Measurements from ENCODE around the gene PRRX2.

The PRRX2 gene

GRCh38 chr9:129765764-129766317, 100.4 kb downstream of the PRRX2 start:
- Histone ChIP-seq H3F3A (ENCODE audit: insufficient read depth, low read length) (no peaks in the 10 kb centered on the region), H3K9me3 (ENCODE audit: low read length) (no peaks in the 10 kb centered on the region), H3K27ac (ENCODE audit: low read depth, low read length, poor library complexity, severe bottlenecking) (no peak overlapping the region), H3K4me2 (ENCODE audit: low read length) (no peak overlapping the region), H3K9ac (ENCODE audit: low read length) (no peak overlapping the region), H3K4me3 (ENCODE audit: low read depth, low read length, poor library complexity, severe bottlenecking) (no peak overlapping the region), H3K79me2 (ENCODE audit: insufficient read depth, low read length) (no peaks in the 10 kb centered on the region), H3K36me3 (ENCODE audit: insufficient read depth, low read length) (no peaks in the 10 kb centered on the region), H3K27me3 (ENCODE audit: insufficient read depth, low read length) (no peaks in the 10 kb centered on the region), H4K20me1 (ENCODE audit: insufficient read depth, low read length) (no peaks in the 10 kb centered on the region), H3K9me2 (ENCODE audit: low read depth, low read length) (no peaks in the 10 kb centered on the region), H3K4me1 (ENCODE audit: insufficient read depth, low read length, severe bottlenecking) (no peaks in the 10 kb centered on the region), H2AFZ (ENCODE audit: low read length) (no peak overlapping the region)
- TF ChIP-seq CTCF (IDR thresholded peaks at IDR 0.05; ENCODE audit: low read length) (no peak), EZH2 (IDR thresholded peaks at IDR 0.05; ENCODE audit: borderline replicate concordance, low read length) (no peak)

- Histone ChIP-seq H3K27me3 (ENCODE audit: insufficient read depth, low read length) (0 out of 2 replicates have a peak, but pooled peaks cover 2% of the 10 kb centered on the region), H3F3A (ENCODE audit: insufficient read depth, low read length) (no peaks in the 10 kb centered on the region)
These were observed 103.0 kb downstream of the PRRX2 start for GRCh38 chr9:129768486-129768885.

GRCh38 chr9:129769669-129770068, 104.2 kb downstream of the PRRX2 start:
- Histone ChIP-seq H3K4me2 (ENCODE audit: low read length) (no peak overlapping the region), H3K36me3 (ENCODE audit: insufficient read depth, low read length) (no peaks in the 10 kb centered on the region), H3K9ac (ENCODE audit: low read length) (no peak overlapping the region), H3K79me2 (ENCODE audit: insufficient read depth, low read length) (no peaks in the 10 kb centered on the region), H3K9me3 (ENCODE audit: low read length) (no peaks in the 10 kb centered on the region), H3K9me2 (ENCODE audit: low read depth, low read length) (no peaks in the 10 kb centered on the region), H2AFZ (ENCODE audit: low read length) (no peak overlapping the region), H3F3A (ENCODE audit: insufficient read depth, low read length) (no peaks in the 10 kb centered on the region), H3K27ac (ENCODE audit: low read depth, low read length, poor library complexity, severe bottlenecking) (no peak overlapping the region), H4K20me1 (ENCODE audit: insufficient read depth, low read length) (no peaks in the 10 kb centered on the region), H3K4me1 (ENCODE audit: insufficient read depth, low read length, severe bottlenecking) (no peaks in the 10 kb centered on the region), H3K27me3 (ENCODE audit: insufficient read depth, low read length) (0 out of 2 replicates have a peak, but pooled peaks cover 6% of the 10 kb centered on the region), H3K4me3 (ENCODE audit: low read depth, low read length, poor library complexity, severe bottlenecking) (no peak overlapping the region)
- no peak for TF ChIP-seq EZH2 (IDR thresholded peaks at IDR 0.05; ENCODE audit: borderline replicate concordance, low read length)
- no peak for TF ChIP-seq CTCF (IDR thresholded peaks at IDR 0.05; ENCODE audit: low read length)

More at GRCh38 chr9:129768486-129768885, 103.0 kb downstream of the PRRX2 start:
- Histone ChIP-seq H3K27ac (ENCODE audit: low read depth, low read length, poor library complexity, severe bottlenecking) (no peak overlapping the region), H2AFZ (ENCODE audit: low read length) (no peak overlapping the region), H3K4me2 (ENCODE audit: low read length) (no peak overlapping the region), H3K9me2 (ENCODE audit: low read depth, low read length) (no peaks in the 10 kb centered on the region), H3K36me3 (ENCODE audit: insufficient read depth, low read length) (no peaks in the 10 kb centered on the region), H4K20me1 (ENCODE audit: insufficient read depth, low read length) (no peaks in the 10 kb centered on the region), H3K4me3 (ENCODE audit: low read depth, low read length, poor library complexity, severe bottlenecking) (no peak overlapping the region), H3K4me1 (ENCODE audit: insufficient read depth, low read length, severe bottlenecking) (no peaks in the 10 kb centered on the region), H3K9ac (ENCODE audit: low read length) (no peak overlapping the region), H3K9me3 (ENCODE audit: low read length) (no peaks in the 10 kb centered on the region), H3K79me2 (ENCODE audit: insufficient read depth, low read length) (no peaks in the 10 kb centered on the region)
- TF ChIP-seq EZH2 (IDR thresholded peaks at IDR 0.05; ENCODE audit: borderline replicate concordance, low read length): no peak
- TF ChIP-seq CTCF (IDR thresholded peaks at IDR 0.05; ENCODE audit: low read length): no peak

Measured in OCI-LY1 (cell line).